ENCODE results near the gene LY9.
"Not testable (repeated sequence)": the region's sequence is repeated elsewhere in the genome, so short reads cannot be mapped to it uniquely, and the experiment has no call there.

LY9 gene

DNA sequence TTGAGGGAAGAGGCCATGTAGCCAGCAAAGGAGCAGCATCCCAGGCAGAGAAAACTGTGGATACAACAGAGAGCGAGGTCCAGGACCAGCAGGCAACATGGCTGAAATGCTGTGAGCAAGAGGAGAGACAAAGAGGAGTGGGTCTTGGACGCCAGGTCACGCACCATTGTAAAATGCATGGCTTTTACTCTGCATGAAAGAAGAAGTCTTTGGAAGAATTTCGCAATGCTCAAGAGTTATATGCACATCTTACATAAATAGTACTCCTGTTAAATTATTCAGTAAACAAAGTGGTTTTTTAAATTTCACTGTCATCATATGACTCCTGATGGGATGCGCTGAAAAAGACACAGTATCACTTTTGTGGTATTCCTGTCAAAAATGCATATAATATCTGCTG, 63.2 kb downstream of the LY9 start:
- Histone ChIP-seq H3K27ac (no peak overlapping the region), H3K4me3 (no peak overlapping the region)

DNA sequence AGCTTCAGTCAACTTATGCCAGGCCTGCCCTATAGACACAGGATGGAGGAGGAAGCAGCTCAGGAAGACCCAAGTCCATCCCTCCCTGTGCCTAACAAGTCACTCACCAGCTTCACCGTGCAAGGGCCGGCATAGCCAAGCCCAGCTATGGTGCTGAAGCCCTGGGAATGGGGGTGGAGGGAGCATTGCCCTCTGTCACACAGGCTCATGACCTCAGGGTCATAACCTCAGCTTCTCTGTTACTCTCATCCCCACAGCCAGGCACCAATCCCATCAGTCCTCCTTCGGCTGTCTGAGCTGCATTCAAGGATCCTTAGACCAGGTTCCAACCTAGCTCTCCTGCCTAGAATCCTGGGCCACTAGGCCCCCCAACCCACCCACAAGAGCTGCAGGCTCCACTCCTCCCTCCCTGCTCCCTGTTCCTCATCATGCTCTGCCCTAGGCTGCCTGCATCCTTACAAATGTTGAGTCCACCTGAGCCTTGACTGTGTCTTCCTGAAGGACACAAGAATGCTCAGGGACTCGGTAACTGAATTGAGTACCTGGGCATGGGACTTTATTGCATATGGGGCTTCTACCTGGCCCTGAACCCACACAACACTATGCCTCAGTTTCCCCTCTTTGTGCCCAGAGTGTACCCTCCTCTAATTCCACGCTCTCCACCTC, 65.0 kb downstream of the LY9 start:
- H3K4me3 ChIP-seq, result no peak overlapping the region
- H3K27ac ChIP-seq, result peak overlapping the region in 2 of 21 experiments; percentile 44 to 57

DNA sequence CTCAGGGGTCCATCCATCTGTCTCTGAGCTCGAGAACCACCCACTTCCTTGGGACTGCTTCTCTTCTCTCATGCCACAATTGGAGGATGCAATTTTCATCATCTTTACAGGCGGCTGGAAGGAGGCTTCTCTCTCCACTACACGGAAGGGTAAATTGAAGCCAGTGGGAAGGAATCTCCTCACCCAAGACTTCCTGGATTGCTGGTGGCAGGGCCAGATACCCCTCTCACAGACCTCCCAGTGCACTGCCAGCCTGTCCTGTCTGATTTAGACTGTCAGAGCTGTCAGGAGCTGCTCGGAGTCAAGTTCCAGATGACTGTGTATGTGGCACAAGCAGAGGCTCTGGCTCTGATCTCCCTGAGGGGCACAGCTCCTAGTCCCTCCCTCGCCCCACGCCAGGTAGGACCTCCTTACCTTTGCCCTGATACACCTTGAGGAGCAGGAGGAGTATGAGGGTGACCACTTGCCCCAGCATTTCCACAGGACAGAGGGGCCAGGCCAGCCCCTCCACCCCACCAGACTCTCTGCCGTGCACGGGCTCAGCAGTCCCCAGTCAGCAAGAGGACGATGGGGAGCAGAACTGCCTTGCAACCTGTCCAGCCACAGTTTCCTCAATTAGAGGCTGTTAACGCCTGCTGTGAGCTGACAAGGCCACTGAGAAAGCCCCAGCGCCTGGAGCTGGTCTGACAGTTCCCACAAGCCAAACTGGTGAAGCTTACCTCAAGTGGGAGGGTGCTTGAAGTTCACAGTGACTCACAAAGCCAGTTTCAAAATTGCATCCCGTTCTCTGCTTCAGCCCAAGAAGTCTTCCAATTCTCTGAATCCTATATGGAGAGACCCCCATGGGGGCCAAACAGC, 66.5 kb downstream of the LY9 start, which contains the start of gene CD244:
TSS of gene CD244 (minus strand) at position 685 of the 858 bp plus-strand sequence. CDS start at position 475, 210 bp downstream.
- Histone ChIP-seq H3K27ac (peak within 1 kb of the TSS in 13 of 21 experiments; percentile 13 to 86 (median 45)), H3K4me3 (peak within 1 kb of the TSS in 3 of 7 experiments; percentile 4 to 10 (median 7))

DNA sequence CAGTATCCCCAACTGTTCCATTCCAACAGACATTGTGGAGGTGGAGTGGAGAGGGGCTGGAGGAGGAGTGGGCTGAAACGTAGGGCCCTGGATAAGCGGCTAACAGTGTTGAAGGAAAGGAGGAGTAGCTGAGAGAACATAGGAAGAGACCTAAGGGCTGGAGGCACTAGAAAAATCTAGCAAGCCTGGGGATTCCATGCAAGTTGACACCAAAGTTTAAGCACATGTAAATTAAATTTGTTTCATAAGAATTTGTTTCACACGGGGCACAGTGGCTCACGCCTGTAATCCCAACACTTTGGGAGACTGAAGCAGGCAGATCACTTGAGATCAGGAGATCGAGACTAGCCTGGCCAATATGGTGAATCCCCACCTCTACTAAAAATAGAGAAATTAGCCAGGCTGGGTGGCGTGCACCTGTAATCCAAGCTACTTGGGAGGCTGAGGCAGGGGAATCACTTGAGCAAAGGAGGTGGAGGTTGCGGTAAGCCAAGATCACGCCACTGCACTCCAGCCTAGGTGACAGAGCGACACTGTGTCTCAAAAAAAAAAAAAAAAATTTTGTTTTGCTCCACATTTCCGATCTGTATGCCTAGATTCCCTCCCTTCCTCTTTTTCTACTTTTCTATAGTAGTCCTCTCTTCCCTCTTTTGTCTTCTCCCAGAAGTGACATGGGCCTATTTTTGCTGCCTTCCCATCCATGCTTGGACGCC, 67.2 kb downstream of the LY9 start:
- Histone ChIP-seq H3K27ac (peak overlapping the region in 9 of 21 experiments; percentile 3 to 86 (median 52)), H3K4me3 (no peak overlapping the region)

DNA sequence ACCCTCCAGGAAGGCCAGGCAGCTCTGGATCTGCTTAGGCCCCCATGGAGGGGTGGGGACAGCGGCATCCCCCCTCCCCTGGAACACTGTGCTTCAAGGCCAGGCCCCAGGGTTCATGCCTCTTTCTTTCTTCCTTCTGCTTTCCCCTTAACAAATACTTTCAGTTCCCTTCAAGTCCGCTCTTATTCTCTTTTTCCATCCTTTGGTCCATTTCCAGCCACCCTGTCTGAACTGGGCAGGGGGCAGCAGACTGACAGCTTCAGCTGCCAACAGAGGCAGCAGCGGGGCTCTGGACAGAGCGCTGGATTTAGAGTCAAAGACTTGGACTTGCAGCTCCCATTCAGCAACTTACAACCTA, 67.8 kb downstream of the LY9 start:
- Histone ChIP-seq H3K4me3 (no peak overlapping the region), H3K27ac (peak overlapping the region in 4 of 21 experiments; percentile 3 to 86 (median 62))

DNA sequence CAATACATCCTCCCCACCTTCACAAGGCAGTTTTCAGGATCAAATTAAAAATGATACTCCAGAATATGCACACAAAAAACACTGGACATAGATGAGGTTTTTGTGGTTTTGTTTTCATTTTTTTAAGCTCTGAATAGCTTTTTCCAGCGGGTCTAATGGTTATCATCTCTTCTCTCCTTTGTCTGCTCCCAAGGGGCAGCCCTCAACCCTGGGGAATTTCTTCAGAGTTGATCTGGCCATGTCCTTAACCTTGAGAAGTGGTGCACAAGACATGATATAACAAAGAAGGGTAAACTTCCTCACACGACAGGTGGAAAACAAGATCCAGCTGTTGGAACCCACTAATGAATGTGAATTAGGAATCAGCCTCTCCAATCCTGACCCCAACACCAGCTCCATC, 68.2 kb downstream of the LY9 start:
- no peak overlapping the region for H3K4me3 ChIP-seq
- H3K27ac ChIP-seq, result peak overlapping the region in 1 of 21 experiments; percentile 11

DNA sequence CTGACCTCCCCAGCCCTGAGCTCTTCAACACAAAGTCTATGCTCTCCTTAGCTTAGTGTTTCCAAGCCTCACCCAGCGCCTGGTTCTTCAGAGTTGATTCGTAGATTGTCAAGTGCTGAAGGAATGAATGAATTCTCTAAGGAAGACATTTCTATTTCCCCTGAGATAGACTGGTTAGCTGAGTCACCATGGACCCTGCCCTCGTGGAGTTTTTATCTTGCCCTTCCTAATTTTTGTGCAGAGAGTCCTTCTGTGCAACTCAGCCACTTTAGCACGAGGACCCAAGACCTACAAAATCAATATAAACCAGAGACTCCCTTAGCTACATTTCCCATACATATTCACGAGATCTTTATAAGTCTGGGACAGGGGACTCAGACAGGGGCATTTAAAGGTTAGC, 69.4 kb downstream of the LY9 start:
- H3K4me3 ChIP-seq, result no peak overlapping the region
- no peak overlapping the region for H3K27ac ChIP-seq

DNA sequence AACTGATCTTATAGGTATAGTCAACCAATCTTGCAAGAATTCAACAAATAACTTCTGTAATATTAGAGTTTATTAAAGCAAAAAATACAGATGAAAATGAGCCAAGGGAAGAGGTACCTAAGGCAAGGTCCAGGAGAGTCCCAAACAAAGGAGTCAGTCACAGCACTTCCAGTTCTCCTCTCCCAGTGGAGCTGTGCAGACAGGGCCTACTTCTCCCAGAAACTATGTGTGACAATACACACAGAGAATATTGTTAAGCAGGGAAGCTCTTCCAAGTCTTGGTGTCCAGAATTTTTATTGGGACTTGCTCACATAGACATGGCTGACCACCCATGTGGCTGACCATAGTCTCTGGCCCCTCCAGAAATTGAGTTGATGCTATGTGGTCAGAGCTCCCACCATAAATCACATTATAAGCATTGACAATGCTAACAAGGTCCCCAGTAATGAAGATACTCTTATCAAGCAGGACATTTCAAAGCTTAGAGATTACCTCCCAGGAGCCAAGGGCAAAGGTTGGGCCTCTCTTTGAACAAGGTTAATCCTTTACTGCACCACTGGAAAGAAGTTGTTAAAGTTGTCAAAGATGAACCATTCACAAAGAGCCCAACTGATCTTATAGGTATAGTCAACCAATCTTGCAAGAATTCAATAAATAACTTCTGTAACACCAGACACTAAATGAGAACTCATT, 70.2 kb downstream of the LY9 start:
- no peak overlapping the region for H3K27ac ChIP-seq
- H3K4me3 ChIP-seq, result no peak overlapping the region

DNA sequence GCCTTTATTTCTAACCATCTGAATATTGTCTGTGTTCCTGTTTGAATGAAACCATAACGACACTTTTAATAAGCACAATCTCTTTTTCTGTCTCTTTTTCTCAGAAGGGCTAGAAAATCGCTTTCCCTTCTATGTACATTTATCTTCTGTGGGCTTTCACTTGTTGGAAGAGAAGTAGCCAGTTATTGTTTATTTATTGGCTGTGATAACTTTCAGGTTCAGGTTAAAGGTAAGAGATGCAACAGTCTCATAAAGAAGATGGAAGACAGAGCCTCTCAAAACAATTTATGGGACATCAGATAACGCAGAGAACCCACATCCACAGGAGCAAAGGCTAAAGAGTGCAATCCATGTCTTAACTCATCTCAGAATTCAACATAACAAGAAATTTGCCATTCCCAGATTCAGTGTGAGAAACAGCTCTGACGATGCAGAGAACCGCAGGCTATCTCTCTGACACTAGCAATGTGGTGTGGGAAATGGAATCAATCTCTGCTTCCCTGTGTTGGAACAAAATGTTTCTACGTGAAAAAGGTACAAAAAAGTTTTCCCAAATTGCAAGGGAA, 70.8 kb downstream of the LY9 start:
- H3K27ac ChIP-seq, result no peak overlapping the region
- no peak overlapping the region for H3K4me3 ChIP-seq

DNA sequence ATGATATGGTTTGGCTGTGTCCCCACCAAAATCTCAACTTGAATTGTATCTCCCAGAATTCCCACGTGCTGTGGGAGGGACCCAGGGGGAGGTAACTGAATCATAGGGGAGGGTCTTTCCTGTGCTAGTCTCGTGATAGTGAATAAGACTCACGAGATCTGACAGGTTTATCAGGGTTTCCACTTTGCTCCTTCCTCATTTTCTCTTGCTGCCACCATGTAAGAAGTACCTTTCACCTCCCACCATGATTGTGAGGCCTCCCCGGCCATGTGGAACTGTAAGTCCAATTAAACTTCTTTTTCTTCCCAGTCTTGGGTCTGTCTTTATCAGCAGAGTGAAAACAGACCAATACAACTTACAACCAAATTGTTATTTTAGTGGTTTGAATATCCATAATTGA, 71.7 kb downstream of the LY9 start:
- H3K27ac ChIP-seq, H3K4me3 ChIP-seq: not testable (repeated sequence)

DNA sequence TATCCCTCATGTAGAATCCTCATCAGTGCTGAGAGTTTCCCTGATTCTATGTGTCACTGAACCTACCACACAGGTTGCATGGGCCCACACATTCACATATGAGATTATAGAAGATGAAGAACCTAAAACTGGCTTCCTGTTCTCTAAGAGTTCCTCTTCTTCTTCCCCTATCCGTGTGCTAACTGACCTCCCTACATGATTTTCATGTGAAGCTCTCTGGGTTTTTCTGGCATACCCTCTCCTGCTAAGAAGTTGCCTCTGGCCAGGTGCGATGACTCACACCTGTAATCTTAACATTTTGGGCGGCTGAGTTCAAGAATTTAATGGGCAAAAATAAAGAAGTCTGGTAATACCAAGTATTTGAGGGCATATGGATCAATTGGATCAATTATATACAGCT, 72.2 kb downstream of the LY9 start:
- Histone ChIP-seq H3K4me3 (no peak overlapping the region), H3K27ac (no peak overlapping the region)

DNA sequence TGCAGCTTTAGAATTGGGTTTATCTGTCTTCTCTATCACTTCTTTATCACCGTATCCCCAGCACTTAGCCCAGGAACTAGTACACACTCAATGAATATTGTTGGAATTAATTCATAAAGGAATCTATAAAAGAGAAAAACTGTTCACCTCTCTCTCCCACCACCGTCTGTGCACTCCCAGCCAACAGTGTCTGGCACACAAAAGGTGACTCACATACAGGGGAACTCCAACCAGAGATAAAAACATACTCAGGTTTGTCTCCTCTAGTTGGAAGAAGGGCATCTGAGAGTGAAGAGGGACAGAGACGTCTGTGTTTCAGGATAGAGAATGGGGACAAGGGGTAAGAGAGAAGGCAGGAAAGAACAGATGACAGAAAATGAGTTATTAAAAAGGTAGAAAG, 79.0 kb downstream of the LY9 start:
- H3K27ac ChIP-seq, result no peak overlapping the region

DNA sequence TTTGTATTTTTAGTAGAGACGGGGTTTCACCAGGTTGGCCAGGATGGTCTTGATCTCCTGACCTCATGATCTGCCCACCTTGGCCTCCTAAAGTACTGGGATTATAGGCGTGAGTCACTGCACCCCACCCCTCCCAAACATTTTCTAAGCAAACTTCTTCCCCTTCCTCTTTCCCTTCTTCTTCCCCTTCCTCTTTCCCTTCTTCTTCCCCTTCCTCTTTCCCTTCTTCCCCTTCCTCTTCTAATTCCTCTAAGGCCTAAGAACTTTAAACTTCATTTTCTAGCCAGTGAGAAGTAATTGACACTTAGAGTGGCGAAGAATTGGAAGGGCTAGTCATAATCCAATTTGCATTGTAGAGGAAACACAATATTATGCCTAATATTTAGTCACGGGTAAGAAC, 79.6 kb downstream of the LY9 start:
- not testable (repeated sequence) for H3K27ac ChIP-seq, H3K4me3 ChIP-seq

More for the DNA sequence above, 79.0 kb downstream of the LY9 start:
- no peak overlapping the region for H3K4me3 ChIP-seq

DNA sequence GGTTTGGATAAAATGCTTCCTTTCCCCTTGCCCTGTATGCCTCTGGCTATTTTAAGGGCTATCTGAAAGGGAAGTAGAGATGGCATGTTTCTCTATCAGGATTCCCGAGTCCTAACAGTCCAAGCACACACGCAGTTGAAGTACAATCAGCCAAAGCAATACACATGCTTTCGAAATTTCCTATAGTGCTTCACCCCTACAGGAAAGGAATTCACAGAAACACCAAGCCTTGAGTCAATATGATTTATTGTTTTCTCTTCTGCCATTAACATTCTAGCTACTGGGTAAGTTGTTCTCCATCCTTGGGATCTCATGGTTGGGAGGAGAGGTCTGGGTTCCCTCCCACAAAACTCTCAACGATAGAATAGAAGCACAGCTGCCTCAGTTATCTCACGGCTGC, 80.3 kb downstream of the LY9 start:
- Histone ChIP-seq H3K4me3 (no peak overlapping the region), H3K27ac (no peak overlapping the region)

DNA sequence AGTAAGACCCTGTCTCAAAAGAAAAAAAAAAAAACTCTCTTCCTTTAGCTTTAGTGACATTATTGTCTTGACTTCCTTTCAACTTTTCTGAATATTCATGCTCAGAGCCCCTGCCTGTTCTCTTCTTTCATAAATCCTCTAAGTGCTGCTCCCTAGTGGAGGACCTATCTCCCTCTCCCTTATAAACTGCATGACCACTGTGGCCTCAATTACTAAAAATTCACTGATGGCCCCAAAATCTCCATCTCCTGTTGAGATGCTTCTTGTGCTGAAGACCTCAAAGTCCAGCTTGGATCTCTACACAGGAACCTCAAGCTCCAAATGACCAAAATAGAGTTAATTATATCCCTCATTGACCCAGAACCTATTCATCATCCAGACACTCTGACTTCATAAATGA, 81.2 kb downstream of the LY9 start:
- H3K4me3 ChIP-seq, result no peak overlapping the region
- H3K27ac ChIP-seq, result no peak overlapping the region
